NK-92 treated with Interleukin-12 subunit alpha and Interleukin-12 subunit beta, amount 100 ng/mL, for 24 hours (cell line): Measurements from ENCODE around the gene PLIN3.
"Not testable (repeated sequence)": the region's sequence is repeated elsewhere in the genome, so short reads cannot be mapped to it uniquely, and the experiment has no call there.

ENCODE experiments used
- DNase-seq: peaks from one replicate; lab custom pipeline; 2025; lab: John Stamatoyannopoulos, UW

Gene PLIN3

DNA sequence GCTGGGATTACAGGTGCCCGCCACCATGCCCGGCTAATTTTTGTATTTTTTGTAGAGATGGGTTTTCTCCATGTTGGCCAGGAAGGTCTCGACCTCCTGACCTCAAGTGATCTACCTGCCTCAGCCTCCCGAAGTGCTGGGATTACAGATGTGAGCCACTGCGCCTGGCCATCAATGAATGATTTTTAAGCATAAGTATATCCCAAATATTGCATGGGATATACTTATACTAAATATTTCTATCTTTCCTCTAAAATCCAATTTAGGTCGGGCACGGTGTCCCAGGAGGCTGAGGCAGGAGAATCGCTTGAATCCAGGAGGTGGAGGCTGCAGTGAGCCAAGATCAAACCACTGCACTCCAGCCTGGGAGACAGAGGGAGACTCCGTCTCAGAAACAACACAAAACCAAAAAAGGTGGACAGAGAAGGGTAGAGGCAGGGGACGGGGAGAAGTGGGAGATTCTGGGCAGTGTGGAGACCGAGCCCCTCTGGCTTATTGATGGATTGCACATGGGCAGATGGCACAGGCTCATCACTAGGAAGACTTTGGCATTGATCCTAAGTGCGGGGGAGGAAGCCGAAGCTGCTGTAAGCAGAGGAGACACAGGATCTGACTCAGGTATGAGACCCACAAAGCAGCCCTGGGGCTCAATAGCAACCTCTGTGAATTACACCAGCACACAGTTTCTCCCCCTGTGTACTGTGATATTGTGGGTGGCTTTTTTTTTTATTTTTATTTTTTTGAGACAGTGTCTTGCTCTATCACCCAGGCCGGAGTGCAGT, 21.8 kb upstream of the PLIN3 start:
- DNase-seq, result no peak

DNA sequence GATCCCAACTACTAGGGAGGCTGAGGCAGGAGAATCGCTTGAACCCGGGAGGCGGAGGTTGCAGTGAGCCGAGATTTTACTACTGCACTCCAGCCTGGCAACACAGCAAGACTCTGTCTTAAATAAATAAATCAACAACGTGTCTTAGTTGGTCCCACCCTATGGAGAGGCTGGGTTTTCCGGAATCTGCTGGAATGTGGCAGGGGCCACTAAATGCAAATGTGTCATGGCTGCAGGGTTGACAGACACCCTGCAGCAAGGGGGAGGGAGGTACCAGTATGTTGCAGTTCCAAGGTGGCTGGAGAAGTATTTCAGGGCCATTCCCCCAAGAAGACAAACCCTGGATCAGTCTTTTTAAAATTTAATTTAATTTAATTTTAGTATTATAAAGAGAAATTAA, 20.3 kb upstream of the PLIN3 start:
- not testable (repeated sequence) for DNase-seq

DNA sequence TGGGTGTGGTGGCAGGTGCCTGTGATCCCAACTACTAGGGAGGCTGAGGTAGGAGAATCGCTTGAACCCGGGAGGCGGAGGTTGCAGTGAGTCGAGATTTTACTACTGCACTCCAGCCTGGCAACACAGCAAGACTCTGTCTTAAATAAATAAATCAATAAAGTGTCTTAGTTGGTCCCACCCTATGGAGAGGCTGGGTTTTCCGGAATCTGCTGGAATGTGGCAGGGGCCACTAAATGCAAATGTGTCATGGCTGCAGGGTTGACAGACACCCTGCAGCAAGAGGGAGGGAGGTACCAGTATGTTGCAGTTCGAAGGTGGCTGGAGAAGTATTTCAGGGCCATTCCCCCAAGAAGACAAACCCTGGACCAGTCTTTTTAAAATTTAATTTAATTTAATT, 17.5 kb upstream of the PLIN3 start:
- not testable (repeated sequence) for DNase-seq

DNA sequence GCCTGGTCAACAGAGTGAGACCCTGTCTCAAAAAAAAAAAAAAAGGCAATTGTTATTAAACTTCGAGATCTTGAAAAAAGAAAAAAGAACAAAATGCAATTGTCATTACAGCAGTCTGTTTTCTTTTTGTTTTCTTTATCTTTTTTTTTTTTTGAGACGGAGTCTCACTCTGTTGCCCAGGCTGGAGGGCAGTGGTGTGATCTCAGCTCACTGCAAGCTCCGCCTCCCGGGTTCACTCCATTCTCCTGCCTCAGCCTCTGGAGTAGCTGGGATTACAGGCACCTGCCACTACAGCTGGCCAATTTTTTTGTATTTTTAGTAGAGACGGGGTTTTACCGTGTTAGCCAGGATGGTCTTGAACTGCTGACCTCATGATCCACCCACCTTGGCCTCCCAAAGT, 15.4 kb upstream of the PLIN3 start:
- not testable (repeated sequence) for DNase-seq

DNA sequence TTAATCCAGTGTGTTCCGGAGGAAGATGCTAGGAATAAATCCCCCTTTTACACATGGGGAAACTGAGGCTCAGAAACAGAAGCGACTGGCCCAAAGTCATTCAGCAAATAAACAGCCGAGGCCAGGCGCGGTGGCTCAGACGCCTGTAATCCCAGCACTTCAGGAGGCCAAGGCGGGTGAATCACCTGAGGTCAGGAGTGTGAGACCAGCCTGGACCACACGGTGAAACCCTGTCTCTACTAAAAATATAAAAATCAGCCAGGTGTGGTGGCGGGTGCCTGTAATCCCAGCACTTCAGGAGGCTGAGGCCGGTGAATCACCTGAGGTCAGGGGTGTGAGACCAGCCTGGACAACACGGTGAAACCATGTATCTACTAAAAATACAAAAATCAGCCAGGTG, 11.6 kb upstream of the PLIN3 start:
- no peak for DNase-seq

DNA sequence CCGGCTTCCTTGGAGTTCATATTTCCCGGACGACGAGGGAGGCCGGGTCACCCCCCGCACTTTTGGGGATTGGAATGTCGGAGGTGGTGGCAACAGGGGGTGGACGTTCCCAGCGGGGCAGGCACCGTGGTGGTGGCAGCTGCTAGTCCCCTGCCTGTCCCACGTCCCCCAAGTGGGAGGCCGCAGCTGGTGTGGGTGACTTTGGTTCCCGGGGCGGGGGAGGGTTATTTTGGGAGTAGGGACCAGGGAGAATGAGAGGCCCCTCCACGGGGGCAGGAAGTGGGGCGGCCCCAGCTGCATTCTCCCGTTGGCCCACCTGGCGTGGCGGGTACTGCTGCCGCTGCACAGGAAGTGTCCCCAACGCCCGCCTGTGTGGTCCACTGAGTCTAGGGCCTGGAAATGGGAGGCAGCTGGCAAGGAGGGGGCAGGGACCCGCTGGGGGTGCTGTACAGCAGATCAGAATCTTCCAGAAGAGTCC, 11.1 kb upstream of the PLIN3 start:
- no peak for DNase-seq

DNA sequence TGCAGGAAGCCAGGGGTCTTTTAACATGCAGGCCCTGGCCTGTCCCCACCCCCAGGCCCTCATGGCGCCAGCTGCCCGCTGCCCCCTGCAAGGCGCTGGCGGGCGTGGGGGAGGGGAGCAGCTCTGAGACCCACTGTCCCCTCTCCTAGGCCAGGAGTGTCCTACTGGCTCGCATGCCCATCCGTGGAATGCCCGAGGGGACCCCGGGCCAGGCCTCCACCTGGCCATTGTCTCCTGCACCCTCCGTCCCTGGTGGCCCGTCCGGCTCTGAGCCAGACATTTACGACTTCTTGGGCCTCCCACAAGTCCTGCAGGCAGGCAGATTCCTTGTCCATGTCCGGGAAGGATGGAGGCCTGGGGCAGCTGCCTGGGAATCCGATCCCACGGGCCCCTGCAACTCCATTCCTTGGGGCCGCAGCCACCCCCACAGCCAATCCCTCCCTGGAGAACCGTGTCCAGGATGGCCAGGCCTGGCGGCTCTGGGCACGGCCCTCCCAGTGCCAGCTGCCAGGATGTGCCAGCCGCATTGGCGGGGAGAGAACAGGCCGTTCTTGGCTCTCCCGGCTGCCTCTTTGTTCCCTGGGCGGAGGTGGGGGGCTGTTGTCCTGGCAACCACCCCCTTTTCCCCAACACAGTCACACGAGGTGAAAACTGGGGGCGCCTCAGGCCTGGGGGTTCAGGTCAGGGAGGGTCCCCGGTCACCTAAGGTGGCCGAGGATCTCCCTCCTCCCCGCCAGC, 10.5 kb upstream of the PLIN3 start:
- DNase-seq, result no peak

DNA sequence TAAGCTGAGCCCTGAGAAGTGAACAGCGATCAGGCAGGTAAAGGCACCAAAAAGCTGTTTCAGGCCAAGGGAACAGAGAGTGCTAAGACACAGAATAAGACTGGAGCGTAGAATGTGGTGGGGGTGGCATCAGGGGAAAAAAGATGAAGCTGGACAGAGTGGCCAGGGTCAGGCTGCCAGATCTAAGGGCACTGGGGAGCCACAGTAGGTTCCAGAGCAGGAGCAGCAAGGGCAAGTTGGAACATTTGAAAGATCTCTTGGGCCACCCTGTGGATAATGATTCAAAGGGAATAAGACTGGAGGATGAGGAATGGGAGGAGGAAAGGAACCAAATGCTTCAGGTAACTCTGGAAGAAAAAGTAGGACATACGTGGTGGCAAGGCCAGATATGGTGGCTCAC, 6.5 kb upstream of the PLIN3 start:
- no peak for DNase-seq

DNA sequence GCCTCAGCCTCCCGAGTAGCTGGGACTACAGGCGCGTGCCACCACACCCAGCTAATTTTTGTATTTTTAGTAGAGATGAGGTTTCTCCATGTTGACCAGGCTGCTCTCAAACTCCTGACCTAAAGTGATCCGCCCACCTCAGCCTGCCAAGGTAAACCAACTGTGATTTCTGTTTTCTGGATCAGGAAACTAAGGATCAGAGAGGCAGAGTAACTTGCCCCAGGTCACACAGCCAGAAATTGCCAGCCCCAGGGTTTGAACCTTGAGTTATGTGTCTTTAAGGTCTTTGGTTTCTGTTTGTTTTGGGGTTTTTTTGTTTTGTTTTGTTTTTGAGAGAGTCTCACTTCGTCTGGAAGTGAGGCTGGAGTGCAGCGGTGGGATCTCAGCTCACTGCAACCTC, 4.2 kb upstream of the PLIN3 start:
- no peak for DNase-seq

DNA sequence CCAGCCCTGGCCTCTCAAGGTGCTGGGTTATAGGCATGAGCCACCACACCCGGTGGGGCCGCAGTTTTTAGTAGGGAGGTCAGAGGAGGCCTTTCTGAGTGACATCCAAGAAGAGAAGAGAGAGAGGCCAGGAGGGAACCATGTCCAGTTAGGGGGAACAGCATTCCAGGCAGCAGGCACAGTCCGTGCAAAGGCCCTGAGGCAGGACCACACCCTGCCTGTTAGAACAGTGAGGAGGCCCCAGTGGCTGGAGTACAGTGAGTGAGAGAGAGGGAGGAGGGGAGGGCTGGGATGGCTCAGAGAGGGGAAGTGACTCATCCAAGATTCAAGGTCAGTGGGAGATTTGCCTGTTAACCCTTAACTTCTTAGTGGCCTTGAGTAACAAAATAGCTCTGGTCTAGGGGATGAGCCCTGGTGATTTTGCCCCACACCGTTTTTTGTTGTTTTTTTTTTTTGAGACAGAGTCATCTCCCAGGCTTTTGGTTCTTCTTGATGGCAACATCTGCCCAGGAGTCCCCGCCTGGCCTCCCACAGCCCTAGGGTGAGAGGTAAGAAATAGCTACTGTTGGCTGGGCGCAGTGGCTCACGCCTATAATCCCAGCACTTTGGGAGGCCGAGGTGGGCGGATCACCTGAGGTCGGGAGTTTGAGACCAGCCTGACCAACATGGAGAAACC, 2.7 kb upstream of the PLIN3 start:
- DNase-seq, result peak; percentile 35

DNA sequence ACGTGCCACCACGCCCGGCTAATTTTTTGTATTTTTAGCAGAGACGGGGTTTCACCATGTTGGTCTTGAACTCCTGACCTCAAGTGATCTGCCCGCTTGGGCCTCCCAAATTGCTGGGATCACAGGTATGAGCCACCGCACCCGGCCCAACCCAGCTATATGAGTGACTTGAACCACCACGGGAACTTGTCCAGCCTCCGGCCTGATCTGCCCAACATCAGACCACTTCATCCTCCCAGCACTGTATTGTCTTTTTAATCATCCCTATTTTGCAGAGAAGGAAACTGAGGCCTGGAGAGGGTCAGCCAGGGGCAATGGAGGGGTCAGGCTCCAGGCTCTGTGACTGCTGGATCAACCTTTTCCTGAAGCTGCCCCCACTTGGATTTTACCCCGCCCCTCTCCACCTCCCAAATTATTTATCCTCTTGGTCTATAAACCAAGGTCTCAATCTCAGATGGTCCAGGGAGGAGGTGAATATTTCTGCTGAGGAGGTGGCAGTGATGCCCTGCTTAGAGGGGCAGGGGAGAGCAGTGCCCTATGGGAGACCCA, 893 bp upstream of the PLIN3 start:
- no peak for DNase-seq

DNA sequence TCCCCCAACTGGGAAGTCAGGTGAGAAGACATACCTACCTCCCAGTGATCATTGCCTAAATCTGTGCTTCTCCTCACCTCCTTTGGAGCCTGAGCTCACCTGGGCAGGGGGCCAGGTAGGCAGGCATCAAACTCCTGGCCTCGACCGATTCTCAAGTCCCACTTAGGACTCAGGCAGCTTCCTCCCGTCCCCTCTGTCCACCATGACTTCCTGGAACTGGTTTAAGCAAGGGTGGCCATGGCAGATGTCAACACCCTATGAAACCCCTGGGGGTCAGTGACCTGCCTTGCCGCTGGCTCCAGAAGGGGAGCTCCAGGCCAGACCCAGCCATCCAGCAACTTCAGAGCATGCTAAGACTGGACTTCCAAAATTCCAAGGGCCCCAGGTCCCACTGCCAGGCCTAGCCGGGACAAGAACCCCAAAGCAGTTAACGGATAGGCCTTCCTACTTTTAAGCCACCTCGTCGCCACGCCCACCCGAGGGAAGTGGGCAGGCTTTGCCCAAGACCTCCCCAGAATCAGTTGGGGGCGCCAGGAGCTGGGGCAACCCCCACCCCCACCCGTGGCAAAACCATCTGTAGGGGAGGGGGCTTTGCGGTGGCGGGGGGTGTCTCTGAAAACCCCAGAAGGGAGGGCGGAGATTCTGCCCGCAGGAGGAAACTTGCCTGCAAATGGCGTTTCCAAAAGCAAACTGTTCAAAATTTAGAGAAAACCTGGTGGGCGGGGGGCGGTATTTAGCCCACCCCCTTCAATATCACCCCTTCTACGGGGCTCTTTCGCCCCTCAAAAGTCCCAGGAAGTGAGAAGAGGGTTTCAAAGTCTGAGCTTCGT, 657 bp downstream of the PLIN3 start:
- DNase-seq, result no peak

DNA sequence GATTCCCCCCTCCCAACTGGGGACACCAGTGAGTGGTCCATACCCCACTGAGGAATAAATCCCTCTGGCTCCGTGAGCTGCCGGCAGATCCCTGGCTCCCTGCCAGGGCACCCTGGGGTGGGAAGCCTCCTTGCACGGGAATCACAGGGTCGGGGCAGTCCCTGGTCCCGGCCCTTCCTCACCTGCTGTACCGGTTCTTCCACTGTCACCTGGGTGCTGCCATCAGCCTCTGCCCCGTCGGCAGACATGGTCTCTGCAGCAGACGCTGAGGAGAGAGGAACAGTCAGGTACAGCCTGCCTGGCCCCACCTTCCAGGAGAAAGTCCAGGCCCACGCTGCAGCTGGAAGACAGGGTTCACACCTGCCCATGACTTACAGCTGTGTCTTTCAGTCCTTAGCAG, 6.3 kb downstream of the PLIN3 start:
- DNase-seq, result no peak

DNA sequence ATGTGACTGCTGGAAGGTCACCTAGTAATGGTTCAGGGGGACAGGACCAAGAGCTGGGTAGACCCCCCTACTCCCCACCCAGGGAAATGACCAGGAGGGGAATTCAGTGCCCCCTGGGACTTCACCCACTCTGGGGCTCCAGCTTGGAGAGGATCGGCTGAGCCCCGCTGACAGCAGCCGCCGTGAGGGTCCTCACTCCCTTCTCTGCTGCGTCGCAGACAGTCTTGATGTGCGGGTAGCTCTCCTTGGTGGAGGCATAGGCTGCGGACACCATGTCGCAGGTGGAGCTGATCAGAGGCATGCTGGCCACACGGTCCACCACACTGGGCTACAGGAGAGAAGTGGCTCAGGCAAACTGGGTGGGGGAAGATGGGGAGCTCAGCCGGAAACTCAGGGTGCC, 7.8 kb downstream of the PLIN3 start:
- DNase-seq, result no peak

DNA sequence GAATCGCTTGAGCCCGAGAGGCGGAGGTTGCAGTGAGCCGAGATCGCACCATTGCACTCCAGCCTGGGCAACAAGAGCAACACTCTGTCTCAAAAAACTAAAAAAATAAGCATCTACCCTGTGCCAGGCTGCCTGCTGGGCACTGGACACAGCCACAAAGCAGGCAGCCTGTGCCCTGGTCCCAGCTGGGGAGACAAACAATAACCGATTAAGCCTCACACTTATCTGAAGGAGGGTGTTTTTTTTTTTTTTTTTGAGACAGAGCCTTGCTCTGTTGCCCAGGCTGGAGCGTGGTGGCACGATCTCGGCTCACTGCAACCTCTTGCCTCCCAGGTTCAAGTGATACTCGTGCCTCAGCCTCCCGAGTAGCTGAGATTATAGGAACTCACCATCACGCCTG, 11.0 kb downstream of the PLIN3 start:
- DNase-seq, result not testable (repeated sequence)

DNA sequence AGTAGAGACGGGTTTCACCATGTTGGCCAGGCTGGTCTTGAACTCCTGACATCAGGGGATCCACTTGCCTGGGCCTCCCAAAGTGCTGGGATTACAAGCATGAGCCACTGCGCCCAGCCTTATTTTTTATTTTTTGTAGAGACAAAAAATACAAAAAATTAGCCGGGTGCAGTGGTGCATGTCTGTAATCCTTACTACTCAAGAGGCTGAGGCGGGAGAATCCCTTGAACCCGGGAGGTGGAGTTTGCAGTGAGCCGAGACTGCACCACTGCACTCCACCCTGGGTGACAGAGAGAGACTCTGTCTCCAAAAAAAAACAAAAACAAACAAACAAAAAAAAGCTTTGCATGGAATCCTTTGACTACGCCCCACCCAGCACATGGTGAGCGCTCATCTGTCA, 14.0 kb downstream of the PLIN3 start:
- DNase-seq, result not testable (repeated sequence)

DNA sequence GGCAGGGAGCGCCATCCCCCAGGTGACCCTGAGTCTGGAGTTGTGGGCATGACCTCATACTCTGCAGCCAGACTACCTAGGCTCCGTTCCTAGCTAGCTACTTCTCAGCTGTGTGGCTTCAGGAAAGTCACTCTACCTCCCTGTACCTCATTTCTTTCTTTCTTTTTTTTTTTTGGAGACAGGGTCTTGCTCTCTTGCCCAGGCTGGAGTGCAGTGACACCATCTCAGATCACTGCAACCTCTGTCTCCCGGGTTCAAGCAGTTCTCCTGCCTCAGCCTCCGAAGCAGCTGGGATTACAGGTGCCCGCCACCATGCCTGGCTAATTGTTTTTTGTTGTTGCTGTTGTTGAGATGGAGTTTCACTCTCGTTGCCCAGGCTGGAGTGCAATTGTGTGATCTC, 15.0 kb downstream of the PLIN3 start:
- no peak for DNase-seq

DNA sequence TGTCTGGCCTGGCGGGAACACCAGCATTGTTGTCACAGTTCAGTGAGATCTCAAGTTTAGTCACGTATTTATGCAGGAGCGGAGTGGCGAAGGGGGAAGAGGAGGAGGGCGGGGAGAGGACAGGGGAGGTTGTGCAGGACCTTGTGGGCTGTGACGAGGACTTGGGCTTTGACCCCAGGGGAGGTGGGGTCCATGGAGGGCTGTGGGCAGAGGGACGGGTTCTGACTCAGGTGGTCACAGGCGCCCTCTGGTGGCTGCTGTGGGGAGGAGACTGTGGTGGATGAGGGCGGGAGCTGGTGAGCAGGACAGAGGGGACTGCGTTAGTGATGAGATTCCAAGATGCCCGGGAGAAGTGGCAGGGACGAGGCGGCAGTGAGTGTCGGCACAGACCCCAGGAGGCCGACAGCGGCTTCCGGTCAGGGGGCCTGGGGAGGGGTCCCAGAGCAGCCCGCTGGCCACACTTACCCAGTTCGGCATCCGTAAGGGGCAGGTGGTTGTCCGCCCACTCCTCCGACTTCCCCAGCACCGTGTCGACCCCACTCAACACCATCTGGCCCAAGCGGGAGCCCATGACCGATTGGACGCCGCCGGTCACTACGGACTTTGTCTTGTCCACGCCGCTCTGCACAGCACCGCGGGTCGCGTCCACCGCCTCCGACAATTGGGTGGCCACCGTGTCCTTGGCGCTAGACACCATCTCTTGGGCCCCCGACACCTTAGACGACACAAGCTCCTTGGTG, 15.7 kb downstream of the PLIN3 start:
- DNase-seq, result peak; percentile 45

DNA sequence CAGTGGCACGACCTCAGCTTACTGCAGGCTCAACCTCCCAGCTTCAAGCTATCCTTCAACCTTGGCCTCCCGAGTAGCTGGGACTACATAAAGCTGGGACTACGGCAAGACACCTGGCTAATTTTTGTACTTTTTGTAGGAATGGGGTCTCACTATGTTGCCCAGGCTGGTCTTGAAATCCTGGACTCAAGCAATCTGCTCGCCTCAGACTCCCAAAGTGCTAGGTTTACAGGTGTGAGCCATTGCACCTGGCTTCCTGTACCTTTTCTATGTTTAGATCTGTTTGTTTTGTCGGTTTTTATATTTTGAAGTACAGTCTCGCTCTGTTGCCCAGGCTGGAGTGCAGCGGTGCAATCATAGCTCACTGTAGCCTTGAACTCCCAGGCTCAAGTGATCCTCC, 18.4 kb downstream of the PLIN3 start:
- DNase-seq, result no peak

DNA sequence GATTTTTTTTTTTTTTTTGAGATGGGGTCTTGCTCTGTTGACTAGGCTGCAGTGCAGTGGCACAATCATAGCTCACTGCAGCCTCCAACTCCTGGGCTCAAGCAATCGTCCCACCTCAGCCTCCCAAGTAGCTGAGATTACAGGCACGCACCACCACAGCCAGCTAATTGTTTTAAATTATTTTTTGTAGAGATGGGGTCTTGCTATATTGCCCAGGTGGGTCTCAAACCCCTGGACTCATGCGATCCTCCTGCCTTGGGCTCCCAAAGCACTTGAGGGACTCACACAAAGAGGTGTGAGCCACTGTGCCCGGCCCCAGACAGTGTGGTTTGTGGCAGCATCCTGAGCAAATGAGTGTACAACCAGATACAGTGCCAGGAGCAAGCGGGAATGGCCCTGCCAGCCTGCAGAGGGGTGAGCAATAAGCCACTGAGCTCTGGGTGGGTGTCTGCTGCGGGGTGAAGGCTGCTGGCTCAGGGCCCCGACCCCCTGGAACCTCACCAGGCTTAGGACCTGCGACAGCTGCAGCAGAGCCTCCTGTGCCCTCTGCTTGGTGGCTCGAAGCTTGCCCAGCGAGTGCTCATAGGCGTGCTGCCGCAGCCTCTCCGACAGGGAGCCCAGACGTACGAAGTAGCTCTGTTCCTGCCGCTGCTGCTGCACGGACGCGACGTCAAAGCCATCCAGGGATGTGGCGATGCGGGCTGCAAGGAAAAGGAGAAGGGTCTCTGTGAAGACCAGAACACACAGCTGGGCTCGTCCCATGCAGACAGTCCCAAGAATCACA, 20.1 kb downstream of the PLIN3 start:
- DNase-seq, result no peak
